Ureter (tissue), 1 donor: ENCODE results near the gene SCIN. TPM values are rescaled to one million over a fixed set of nuclear protein-coding genes. Genes with fewer than 3 reads are reported as not detected.
"Not testable (repeated sequence)": the region's sequence is repeated elsewhere in the genome, so short reads cannot be mapped to it uniquely, and the experiment has no call there.

Experiments
- DNase-seq: peaks from one replicate; pipeline ENCODE4 v3.0.0-alpha.2; 2020; ENCODE audit warnings: low spot score
- total RNA-seq: library from RNA; stranded (reverse); gene quantifications from one replicate; pipeline ENCODE4 v1.2.4, GENCODE V29; 2023
- donor health status: DM: yes; HTN: yes; CAD: no.

SCIN gene
- 20.2 TPM for total RNA-seq

DNA sequence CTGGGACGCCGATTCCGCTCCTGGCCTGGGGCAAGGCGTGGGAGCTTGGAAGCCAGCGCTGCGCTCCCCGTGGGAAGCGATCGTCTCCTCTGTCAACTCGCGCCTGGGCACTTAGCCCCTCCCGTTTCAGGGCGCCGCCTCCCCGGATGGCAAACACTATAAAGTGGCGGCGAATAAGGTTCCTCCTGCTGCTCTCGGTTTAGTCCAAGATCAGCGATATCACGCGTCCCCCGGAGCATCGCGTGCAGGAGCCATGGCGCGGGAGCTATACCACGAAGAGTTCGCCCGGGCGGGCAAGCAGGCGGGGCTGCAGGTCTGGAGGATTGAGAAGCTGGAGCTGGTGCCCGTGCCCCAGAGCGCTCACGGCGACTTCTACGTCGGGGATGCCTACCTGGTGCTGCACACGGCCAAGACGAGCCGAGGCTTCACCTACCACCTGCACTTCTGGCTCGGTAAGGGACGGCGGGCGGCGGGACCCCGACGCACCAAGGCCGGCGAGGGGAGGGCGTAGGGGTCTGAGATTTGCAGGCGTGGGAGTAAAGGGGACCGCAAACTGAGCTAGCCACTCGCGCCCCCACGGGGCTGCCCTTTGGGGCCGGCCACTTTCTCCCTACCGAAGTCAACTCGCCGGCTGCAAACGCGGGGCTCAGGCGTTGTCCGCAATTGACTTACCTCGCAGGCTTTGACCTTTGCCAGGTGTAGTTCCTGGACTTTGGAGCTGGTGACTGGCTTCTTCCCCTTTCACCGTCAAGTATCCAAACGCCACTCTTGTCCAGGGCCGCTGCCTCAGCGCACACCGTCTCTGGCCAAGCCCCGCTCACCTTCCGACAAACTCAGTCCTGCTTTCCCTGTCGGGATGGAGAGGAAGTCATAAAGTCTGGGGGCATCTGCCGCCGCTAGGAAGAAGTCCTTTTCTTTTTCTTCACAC lies at the start of gene SCIN:
Gene SCIN (plus strand): TSS at position 187 of the 928 bp plus-strand sequence. CDS start 67 bp downstream, at position 254.
- DNase-seq: peak; percentile 62

DNA sequence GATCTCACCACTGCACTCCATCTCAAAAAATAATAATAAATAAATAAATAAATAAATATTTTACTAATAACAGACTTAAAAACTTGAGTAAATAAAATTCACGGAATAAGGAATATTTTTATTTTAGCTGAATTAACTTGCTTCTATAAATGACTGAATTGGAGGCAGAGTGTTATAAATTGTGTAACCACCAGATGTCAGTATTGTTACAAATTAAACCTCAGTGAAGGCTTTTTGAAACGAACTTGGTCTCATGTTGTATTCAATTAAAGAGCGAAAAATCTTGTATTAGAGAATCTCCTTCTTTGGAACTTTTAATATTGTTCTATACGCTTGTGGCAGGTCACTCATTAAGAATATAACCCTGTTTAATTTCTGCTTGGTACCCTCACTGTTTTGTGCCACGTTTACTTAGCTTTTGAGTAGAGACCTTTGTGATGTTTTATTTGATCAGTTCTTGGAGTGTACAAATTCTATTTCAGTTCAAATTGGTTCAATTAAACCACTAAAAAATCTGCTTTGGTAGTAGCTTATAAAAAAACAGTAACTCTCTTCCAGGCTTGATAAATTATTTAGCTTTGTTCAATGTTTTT lies 45.6 kb upstream of the SCIN start:
- DNase-seq: no peak

DNA sequence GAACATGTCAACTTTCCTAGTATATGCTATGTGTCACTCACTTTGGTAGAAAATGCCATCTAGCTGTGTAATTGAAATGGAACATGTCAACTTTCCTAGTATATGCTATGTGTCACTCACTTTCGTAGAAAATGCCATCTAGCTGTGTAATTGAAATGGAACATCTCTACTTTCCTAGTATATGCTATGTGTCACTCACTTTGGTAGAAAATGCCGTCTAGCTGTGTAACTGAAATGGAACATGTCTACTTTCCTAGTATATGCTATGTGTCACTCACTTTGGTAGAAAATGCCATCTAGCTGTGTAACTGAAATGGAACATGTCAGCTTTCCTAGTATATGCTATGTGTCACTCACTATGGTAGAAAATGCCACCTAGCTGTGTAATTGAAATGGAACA lies 43.8 kb upstream of the SCIN start:
- not testable (repeated sequence) for DNase-seq

DNA sequence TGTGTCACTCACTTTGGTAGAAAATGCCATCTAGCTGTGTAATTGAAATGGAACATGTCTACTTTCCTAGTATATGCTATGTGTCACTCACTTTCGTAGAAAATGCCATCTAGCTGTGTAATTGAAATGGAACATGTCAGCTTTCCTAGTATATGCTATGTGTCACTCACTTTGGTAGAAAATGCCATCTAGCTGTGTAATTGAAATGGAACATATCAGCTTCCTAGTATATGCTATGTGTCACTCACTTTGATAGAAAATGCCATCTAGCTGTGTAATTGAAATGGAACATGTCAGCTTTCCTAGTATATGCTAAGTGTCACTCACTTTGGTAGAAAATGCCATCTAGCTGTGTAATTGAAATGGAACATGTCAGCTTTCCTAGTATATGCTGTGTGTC lies 42.9 kb upstream of the SCIN start:
- not testable (repeated sequence) for DNase-seq

DNA sequence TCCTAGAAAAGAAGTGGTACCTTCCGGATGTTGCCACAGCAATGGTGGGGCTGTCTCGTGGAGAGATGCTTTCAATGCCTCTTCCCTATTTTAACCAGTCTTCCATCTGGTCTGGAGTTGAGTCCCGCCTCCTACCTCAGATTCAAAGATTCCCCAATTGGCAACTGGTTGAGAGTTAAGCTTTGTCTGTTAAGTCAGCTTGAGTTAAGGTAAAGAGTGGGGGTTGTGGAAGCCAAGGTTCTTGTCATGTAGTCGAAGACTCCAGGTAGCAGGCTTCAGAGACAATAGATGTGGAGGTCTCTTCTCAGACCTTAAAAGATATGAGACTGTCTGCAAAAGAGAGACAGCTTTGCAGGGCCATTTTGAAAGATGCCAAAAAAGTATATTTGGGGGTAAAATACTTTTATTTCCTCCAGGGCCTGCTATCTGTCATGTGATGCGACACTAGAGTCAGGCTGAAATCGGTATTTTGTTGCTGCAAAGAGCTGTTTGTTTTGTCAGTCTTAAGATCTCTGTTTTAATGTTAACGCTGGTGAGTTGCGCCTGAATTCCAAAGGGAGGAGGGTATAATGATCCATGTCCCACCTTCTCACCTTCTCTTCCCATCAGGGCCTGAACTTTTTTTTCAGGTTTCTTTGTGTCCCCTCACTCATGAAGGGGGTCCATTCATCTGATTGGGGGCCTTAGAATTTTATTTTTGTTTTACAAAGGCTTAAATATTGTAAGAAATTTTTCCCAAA lies 40.4 kb upstream of the SCIN start:
- no peak for DNase-seq

DNA sequence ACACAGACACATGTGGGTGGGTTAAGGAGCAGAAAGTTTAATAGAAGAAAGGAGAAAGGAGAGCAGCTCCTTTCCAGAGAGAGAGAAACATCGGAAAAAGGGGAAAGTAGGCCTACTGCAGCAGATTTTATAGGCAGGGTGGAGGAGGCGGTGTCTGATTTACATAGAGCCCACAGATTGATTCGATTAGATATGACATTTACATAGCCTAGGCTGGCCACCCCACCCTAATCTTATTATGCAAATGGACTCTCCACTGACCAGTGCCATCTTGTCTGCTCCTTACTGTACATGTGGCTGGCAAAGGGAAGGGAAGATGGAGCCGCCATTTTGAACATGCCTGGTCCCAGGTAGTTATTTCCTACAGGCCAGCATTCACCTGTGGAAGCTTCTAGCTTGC lies 38.7 kb upstream of the SCIN start:
- no peak for DNase-seq

DNA sequence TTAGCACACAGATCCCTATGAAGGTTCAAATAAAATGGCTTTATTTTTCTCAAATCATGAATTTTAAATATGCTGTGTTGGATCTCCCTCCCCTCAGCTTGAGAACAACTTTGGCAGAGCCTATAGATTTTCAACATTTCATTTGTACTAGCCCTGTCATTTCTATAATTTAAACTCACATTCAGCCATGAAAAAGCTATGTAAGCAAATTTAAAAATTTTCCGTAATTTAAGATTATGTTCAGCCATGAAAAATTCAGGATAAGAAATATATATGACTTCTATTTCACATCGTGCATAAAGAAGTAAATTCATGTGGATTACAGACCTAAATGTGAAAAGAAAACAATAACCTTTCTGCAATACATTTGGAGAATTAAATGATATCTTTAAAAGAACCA lies 36.5 kb upstream of the SCIN start:
- no peak for DNase-seq

DNA sequence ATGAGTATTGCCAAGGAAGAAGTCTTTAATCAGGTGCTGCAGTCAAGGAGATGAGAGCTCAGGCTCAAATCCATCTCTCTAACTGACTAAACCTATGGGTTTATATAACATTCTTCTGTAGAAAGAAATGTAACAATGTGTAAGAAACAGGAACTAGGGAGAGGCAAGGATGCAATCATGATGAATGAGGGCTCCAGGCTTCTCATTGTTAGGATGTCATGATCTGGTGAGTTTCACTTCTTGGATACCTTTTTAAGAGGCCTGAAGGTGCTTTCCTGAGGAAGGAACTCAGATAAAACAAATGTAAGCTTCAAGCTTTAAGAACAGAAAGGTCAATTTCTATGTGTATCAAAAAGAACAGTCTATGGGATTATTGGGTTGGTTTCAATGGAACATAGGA lies 30.8 kb upstream of the SCIN start:
- no peak for DNase-seq

DNA sequence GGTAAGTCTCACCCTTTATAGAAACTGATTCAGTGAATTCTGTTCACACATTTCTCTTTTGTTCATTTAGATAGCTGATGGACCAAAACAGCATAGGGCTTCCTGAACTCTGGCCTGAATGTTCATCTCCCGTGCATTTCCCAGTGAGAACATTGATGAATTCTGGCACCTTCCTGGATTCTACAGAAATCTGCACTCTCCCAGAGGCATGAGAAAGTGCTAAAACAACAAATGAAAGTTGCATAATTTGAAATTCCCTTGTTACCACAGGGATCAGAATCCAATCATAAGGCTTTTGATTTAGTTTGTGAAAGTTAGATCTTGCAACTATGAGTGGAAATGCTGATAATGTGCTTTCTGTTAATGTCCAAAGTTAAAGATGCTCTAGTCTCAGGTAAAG lies 29.7 kb upstream of the SCIN start:
- no peak for DNase-seq

DNA sequence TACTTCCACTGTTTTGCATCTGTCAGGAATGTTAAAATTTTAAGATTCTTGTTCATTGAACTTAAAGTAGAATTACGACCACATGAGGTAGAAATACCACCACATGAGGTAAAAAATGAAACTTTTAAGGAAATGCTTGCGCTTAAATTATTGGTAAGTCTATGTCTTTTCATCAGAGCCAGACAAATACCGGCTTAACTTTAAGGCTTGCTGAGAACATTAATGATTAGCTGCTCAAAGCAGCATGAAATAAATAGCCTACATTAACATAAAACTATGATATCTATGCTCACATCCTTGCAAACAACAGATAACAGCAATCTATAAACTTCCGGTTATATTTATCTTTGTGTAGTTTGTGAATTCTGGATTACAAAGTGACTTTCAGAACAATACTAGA lies 26.9 kb upstream of the SCIN start:
- no peak for DNase-seq

DNA sequence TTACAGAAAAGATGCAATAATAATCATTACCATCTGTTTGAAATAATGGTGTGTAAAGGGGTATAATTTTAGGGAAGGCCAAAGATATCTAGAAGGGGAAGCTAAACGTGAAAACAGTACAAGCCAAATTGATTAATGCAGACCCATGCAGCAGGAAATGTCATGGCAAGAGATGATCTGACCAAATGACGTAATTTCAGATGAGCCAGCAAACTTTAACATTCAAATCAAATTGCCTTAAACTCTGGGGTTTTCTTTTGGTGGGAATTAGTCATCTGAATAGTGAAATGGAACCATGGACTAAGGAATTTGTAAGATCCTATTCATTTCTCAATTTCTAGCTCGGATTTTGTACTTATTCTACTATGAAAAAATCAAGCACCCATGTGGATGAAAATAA lies 21.4 kb upstream of the SCIN start:
- DNase-seq: no peak

DNA sequence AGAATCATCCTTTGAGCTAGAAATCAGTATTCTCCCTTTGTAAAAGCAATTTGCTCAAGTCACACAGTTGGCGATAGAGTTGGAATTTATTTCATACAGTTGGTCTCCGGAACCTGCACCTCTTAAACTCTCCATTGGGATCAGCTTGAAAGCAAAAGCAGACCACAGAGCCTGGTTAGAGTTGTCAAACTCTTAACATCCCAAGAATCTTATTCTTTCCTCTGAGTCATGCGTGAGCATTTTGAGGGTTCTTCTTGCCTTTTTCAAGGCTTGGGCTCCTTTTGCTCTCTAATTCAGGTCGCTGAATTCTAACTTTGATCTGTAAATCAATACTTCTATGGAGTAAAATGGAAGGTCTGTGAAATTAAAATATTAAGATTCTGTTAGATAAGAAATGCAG lies 19.6 kb upstream of the SCIN start:
- no peak for DNase-seq

DNA sequence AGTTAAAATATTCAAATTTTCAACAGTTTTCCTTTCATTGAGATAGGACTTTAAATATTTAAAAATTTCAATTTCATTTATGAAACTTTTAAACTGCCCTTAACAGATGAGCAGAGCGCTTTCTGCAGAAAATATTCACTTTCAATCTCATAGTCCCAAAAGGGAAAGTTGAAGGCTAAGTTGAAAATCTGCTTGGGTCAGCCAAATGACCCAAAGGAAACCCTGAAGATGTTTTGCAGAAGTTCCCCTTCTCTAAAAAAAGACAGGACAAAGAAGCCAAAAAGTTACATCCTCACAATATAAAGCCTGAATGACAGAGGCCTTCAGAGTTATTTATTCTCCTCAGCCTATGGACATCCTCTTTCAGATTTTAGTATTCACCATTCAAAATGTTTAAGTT lies 17.6 kb upstream of the SCIN start:
- no peak for DNase-seq

DNA sequence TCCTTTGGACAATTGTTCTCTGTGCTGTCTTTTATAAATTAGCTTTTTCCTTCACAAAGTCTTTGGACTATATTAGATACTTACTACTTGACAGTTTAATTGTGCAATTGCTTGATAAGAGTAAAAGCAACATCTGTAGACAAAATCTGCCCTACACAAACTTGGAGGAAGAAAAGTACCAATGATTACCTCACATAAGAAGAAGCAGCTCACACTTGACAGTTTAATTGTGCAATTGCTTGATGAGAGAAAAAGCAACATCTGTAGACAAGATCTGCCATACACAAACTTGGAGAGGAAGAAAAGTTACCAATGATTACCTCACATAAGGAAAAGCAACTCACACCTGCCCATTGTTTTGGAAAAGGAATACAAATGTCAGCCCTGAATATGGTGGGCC lies 17.1 kb upstream of the SCIN start:
- no peak for DNase-seq

DNA sequence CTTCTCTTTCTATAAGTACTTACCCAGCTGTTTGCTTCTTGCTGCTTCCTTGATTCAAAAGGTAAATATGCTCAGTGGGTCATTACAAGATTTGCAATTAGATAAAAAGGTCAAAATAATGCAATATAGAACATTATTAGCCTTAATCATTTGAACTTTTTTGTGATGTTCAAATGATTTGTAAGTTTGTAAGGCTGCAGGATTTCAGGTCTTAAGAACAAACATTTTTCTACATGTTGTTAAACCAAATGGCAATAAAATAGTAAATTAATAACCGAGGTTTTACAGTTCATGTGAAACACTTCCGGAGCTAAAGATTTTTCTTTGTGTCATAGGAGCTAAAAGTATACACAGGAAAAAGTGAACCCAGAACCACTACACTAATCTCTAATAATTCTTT lies 16.2 kb upstream of the SCIN start:
- DNase-seq: no peak

DNA sequence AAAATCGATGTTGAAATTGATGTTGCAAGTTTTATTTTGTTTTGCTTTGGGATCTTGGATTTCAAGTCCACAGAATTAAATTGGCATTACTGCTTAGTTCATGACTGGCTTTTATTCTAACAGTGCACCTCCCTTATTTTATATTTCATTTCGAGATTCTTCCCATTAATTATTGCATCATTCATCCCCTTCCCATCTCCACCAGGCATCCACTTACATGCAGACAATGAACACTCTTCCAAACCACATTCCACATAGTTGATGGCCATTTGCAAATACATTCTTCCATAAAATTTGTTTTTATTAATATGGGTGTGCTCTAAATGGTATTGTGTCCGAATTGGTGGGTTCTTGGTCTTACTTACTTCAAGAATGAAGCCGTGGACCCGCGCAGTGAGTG lies 15.6 kb upstream of the SCIN start:
- no peak for DNase-seq

DNA sequence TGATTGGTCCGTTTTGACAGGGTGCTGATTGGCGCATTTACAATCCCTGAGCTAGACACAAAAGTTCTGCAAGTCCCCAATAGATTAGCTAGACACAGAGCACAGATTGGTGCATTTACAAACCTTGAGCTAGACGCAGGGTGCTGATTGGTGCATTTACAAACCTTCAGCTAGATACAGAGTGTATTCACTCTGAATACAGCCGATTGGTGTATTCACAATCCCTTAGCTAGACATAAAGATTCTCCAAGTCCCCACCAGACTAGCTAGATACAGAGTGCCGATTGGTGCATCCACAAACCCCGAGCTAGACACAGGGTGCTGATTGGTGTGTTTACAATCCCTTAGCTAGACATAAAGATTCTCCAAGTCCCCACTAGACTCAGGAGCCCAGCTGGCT lies 14.8 kb upstream of the SCIN start:
- DNase-seq: not testable (repeated sequence)

DNA sequence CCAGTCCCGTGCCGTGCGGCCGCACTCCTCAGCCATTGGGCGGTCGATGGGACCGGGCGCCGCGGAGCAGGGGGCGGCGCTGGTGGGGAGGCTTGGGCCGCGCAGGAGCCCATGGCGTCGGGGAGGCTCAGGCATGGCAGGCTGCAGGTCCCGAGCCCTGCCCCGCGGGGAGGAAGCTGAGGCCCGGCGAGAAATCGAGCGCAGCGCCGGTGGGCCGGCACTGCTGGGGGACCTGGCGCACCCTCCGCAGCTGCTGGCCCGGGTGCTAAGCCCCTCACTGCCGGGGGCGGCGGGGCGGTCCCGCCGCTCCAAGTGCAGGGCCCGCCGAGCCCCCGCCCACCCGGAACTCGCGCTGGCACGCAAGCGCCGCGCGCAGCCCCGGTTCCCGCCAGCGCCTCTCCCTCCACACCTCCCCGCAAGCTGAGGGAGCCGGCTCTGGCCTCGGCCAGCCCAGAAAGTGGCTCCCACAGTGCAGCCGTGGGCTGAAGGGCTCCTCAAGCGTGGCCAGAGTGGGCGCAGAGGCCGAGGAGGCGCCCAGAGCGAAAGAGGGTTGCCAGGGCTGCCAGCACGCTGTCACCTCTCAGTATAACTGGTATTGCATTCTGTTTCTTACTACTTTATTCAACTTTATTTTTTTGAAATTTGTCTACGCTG lies 14.3 kb upstream of the SCIN start:
- not testable (repeated sequence) for DNase-seq

DNA sequence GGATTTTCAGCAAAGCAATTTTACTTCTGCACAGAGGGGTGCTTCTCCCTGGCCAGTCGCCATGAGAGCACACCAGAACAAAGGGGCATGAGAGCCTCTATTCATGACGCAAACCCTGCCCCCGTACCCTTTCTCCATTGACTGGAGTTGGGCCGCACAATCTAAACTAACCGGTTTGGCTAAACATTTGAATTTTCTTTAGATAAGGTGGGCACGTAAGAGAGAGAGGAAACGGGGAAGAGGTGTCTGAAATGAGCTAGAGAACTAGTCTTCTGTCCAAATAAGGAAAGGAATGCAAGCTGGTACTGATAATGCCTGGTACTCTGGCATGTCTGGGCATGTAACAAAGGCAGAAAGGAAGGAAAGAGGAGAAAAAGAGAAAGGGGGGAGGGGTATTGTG lies 13.2 kb upstream of the SCIN start:
- DNase-seq: no peak

DNA sequence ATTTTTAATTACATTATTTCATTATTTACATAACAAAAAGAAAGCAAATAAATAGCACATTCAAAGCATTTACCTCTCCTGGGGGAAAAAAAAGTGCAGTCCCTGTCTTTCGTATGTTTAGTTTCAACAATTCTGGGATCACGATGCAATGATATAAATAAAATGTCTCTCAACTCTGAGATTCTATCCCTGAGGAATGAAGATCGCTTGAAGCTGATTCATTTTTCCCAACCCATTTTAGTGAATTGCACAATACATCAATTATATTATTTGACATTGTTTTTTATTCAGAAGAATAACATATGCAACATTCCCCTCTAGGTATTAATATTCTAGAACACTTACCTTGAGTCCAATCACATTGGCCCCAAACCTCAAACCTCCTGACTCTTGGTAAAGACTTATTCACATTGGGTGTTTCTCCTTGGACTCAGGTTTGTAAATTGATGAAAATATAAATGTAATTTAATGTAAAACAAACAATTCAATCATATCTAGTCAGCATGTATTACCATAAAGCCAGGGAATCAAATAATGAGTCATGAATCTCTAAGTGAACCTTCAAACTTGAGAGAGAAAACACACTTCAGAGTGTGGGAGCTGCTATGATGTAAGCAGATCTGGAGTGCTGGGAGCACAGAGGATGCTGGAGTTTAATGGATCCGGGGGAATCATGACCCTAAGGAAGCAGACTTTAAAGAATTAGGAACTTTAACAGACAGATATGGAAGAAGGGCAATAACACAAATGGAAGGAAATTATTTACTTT lies 5.3 kb upstream of the SCIN start:
- DNase-seq: no peak

DNA sequence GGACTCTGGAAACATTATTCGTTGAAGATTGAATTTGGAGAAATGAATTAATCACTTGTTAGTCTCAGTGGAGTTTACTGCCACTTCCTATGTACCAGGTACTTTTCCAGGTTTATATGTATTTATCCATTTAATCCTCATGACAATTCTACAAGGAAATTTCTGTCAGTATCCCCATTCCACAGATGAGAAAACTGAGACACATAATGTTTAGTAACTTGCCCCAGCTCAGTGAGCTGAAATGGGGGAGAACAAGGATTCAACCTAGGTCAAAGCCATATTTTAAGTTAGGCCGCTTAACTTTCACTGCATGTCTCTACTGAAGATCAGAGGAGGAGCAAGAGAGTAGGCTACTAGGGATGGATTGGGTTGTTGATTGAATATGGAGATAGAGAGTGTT lies 4.6 kb upstream of the SCIN start:
- DNase-seq: no peak
